Measurements from ENCODE around the gene KLF15.
A peak's percentile ranks its signal among the peaks of the same experiment; 100 is the strongest.

The KLF15 gene

GRCh38 chr3:126357295-126358037 lies at the start of gene KLF15:
Gene KLF15, minus strand, starts transcription at chr3:126357408. Its CDS starts 4,486 bp downstream, at chr3:126352922.
- peak; percentile 30 for DNase-seq (ENCODE audit: low read depth)

GRCh38 chr3:126406389-126407296 lies 49.4 kb upstream of the KLF15 start:
- no peak for DNase-seq (ENCODE audit: low read depth)

- no peak for DNase-seq (ENCODE audit: low read depth)
Measured at GRCh38 chr3:126402666-126403302, 45.6 kb upstream of the KLF15 start.

GRCh38 chr3:126402178-126402577 lies 45.0 kb upstream of the KLF15 start:
- DNase-seq (ENCODE audit: low read depth) = no peak

GRCh38 chr3:126401611-126402160 lies 44.5 kb upstream of the KLF15 start:
- no peak for DNase-seq (ENCODE audit: low read depth)

GRCh38 chr3:126399756-126400155 lies 42.5 kb upstream of the KLF15 start:
- DNase-seq (ENCODE audit: low read depth) = no peak

GRCh38 chr3:126399351-126399735 lies 42.1 kb upstream of the KLF15 start:
- no peak for DNase-seq (ENCODE audit: low read depth)

- no peak for DNase-seq (ENCODE audit: low read depth)
Measured at GRCh38 chr3:126398423-126399350, 41.5 kb upstream of the KLF15 start.

GRCh38 chr3:126397610-126398422 lies 40.6 kb upstream of the KLF15 start:
- no peak for DNase-seq (ENCODE audit: low read depth)

- DNase-seq (ENCODE audit: low read depth) = no peak
Measured at GRCh38 chr3:126396536-126396935, 39.3 kb upstream of the KLF15 start.

- DNase-seq (ENCODE audit: low read depth) = no peak
Measured at GRCh38 chr3:126395846-126396513, 38.8 kb upstream of the KLF15 start.

GRCh38 chr3:126394977-126395321 lies 37.7 kb upstream of the KLF15 start:
- no peak for DNase-seq (ENCODE audit: low read depth)

GRCh38 chr3:126394179-126394976 lies 37.2 kb upstream of the KLF15 start, which contains the start of gene CFAP100:
Gene CFAP100, plus strand, starts transcription at chr3:126394909. Its CDS starts 1,092 bp downstream, at chr3:126396001.
- no peak for DNase-seq (ENCODE audit: low read depth)

GRCh38 chr3:126393563-126393962 lies 36.4 kb upstream of the KLF15 start:
- DNase-seq (ENCODE audit: low read depth) = no peak

GRCh38 chr3:126392246-126392645 lies 35.0 kb upstream of the KLF15 start:
- DNase-seq (ENCODE audit: low read depth) = no peak

- DNase-seq (ENCODE audit: low read depth) = no peak
Measured at GRCh38 chr3:126391631-126392030, 34.4 kb upstream of the KLF15 start.

- DNase-seq (ENCODE audit: low read depth) = no peak
Measured at GRCh38 chr3:126390751-126391150, 33.5 kb upstream of the KLF15 start.

- DNase-seq (ENCODE audit: low read depth) = no peak
Measured at GRCh38 chr3:126390201-126390600, 33.0 kb upstream of the KLF15 start.

GRCh38 chr3:126389794-126390146 lies 32.6 kb upstream of the KLF15 start:
- DNase-seq (ENCODE audit: low read depth) = no peak
